ENCODE measurements around the gene PAK2.

The PAK2 gene

DNA sequence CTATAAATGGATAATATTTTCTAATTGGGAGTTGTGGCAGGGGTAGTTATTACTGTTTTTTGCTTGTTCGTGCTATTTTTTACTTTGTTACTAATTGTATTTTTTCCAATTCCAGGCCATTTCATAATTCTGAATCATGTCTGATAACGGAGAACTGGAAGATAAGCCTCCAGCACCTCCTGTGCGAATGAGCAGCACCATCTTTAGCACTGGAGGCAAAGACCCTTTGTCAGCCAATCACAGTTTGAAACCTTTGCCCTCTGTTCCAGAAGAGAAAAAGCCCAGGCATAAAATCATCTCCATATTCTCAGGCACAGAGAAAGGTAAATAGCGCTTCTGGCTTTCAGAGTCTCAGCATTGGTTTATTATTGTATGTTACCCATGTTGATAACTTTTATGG, 42.9 kb downstream of the PAK2 start:
- Histone ChIP-seq H3K36me3 (no peaks in the 10 kb centered on the region; the same call in 1 of the 2 replicates), H3K27me3 (ENCODE audit: insufficient read depth, low read depth, severe bottlenecking) (no peaks in the 10 kb centered on the region), H3K9me3 (ENCODE audit: severe bottlenecking) (no peaks in the 10 kb centered on the region), H3K27ac (no peak overlapping the region), H3K4me3 (ENCODE audit: low read depth, low read length) (no peak overlapping the region)
- DNase-seq, result no peak
- TF ChIP-seq, protein P1, sequence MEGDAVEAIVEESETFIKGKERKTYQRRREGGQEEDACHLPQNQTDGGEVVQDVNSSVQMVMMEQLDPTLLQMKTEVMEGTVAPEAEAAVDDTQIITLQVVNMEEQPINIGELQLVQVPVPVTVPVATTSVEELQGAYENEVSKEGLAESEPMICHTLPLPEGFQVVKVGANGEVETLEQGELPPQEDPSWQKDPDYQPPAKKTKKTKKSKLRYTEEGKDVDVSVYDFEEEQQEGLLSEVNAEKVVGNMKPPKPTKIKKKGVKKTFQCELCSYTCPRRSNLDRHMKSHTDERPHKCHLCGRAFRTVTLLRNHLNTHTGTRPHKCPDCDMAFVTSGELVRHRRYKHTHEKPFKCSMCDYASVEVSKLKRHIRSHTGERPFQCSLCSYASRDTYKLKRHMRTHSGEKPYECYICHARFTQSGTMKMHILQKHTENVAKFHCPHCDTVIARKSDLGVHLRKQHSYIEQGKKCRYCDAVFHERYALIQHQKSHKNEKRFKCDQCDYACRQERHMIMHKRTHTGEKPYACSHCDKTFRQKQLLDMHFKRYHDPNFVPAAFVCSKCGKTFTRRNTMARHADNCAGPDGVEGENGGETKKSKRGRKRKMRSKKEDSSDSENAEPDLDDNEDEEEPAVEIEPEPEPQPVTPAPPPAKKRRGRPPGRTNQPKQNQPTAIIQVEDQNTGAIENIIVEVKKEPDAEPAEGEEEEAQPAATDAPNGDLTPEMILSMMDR (IDR thresholded peaks at IDR 0.05; ENCODE audit: low read depth, low read length), result no peak

DNA sequence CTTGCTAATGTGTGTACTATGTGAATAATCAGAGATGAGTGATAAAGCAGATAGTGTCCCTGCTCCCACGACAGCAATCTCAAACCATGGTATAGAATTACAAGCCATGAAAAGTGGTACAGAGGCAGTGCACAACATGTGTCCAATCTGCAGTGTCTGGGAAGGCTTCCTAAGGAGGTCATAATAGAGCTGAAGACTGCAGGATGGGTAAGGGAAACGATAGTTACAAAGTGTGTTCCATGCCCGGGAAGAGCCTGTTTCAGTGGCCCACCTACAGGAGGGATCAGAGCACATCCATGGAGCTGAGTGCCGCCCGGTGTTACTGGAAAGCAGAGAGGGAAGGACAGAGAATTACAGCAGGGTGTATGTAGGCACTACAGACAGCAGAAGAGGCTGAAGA, 48.9 kb downstream of the PAK2 start:
- Histone ChIP-seq H3K36me3 (no peaks in the 10 kb centered on the region; the same call in 1 of the 2 replicates), H3K27ac (no peak overlapping the region), H3K4me3 (ENCODE audit: low read depth, low read length) (no peak overlapping the region), H3K9me3 (ENCODE audit: severe bottlenecking) (no peaks in the 10 kb centered on the region), H3K27me3 (ENCODE audit: insufficient read depth, low read depth, severe bottlenecking) (no peaks in the 10 kb centered on the region)
- no peak for DNase-seq
- TF ChIP-seq, protein P1 (IDR thresholded peaks at IDR 0.05; ENCODE audit: low read depth, low read length), result no peak

- H3K27me3 ChIP-seq (ENCODE audit: insufficient read depth, low read depth, severe bottlenecking), result no peaks in the 10 kb centered on the region
- H3K4me3 ChIP-seq (ENCODE audit: low read depth, low read length), result no peak overlapping the region
- no peaks in the 10 kb centered on the region; the same call in 1 of the 2 replicates for H3K36me3 ChIP-seq
- H3K27ac ChIP-seq, result no peak overlapping the region
- H3K9me3 ChIP-seq (ENCODE audit: severe bottlenecking), result no peaks in the 10 kb centered on the region
- no peak for DNase-seq
- TF ChIP-seq, protein P1 (IDR thresholded peaks at IDR 0.05; ENCODE audit: low read depth, low read length), result no peak
Observed at GRCh38 chr3:196789885-196790359, 50.3 kb downstream of the PAK2 start.

DNA sequence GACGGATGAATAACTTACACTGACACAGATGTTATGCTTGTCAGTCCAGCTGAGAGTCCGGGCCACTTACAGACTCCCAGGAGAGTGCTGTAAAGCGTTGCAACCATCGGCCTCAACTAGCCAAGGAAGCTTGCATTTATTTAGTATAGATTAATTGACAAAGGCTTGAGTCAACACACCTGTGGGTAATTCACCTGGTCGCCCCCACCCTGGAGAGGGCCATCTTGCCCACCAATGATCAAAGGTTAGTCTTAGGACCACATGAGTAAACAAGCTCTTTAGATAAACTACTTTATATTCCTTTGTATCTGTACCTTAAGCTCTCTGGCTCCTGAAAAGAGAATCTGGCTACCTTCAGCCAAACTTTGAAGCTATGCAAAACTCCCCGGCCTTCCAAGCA, 51.0 kb downstream of the PAK2 start:
- no peaks in the 10 kb centered on the region for H3K36me3 ChIP-seq
- TF ChIP-seq, protein P1 (IDR thresholded peaks at IDR 0.05; ENCODE audit: low read depth, low read length), result no peak
- no peaks in the 10 kb centered on the region for H3K27me3 ChIP-seq (ENCODE audit: insufficient read depth, low read depth, severe bottlenecking)
- no peak overlapping the region for H3K27ac ChIP-seq
- H3K4me3 ChIP-seq (ENCODE audit: low read depth, low read length), result no peak overlapping the region
- H3K9me3 ChIP-seq (ENCODE audit: severe bottlenecking), result no peaks in the 10 kb centered on the region
- no peak for DNase-seq

- no peak for DNase-seq
- H3K27ac ChIP-seq, result no peak overlapping the region
- no peaks in the 10 kb centered on the region for H3K27me3 ChIP-seq (ENCODE audit: insufficient read depth, low read depth, severe bottlenecking)
- no peak overlapping the region for H3K4me3 ChIP-seq (ENCODE audit: low read depth, low read length)
- H3K36me3 ChIP-seq, result no peaks in the 10 kb centered on the region
- no peaks in the 10 kb centered on the region for H3K9me3 ChIP-seq (ENCODE audit: severe bottlenecking)
- TF ChIP-seq, protein P1 (IDR thresholded peaks at IDR 0.05; ENCODE audit: low read depth, low read length), result no peak
Observed at GRCh38 chr3:196792771-196793170, 53.1 kb downstream of the PAK2 start.

GRCh38 chr3:196793246-196793645, 53.6 kb downstream of the PAK2 start:
- no peak for DNase-seq
- TF ChIP-seq, protein P1 (IDR thresholded peaks at IDR 0.05; ENCODE audit: low read depth, low read length), result no peak
- Histone ChIP-seq H3K4me3 (ENCODE audit: low read depth, low read length) (no peak overlapping the region), H3K27me3 (ENCODE audit: insufficient read depth, low read depth, severe bottlenecking) (no peaks in the 10 kb centered on the region), H3K36me3 (no peaks in the 10 kb centered on the region), H3K9me3 (ENCODE audit: severe bottlenecking) (no peaks in the 10 kb centered on the region), H3K27ac (no peak overlapping the region)
